ENCODE results near the gene GP1BB. TPM values are rescaled to one million over a fixed set of nuclear protein-coding genes. Genes with fewer than 3 reads are reported as not detected.

The GP1BB gene
- total RNA-seq, 2 experiments from 2014 or later, result not detected

GRCh38 chr22:19703869-19704268 lies 19.5 kb upstream of the GP1BB start:
- Mint-ChIP-seq H3K4me3 (no peak overlapping the region), H3K9me3 (no peaks in the 10 kb centered on the region), H3K36me3 (ENCODE audit: low read depth) (no peaks in the 10 kb centered on the region), H3K4me1 (ENCODE audit: low read depth) (no peaks in the 10 kb centered on the region), H3K27me3 (peaks cover 1% of the 10 kb centered on the region), H3K27ac (no peak overlapping the region)
- no peak for DNase-seq
- no peak for TF ChIP-seq CTCF (IDR thresholded peaks at IDR 0.05)
- ChIA-PET CTCF (interaction anchor here (0.9 kb wide), 1 partner anchor 24 kb away, joined by 3 read pairs; no protein-coding TSS in a partner anchor), POLR2A (no interaction called here)
- ATAC-seq, result no peak
- intact Hi-C loops (cut with micrococcal nuclease), result no loop called here

GRCh38 chr22:19704355-19705015 lies 18.9 kb upstream of the GP1BB start:
- H3K27me3 Mint-ChIP-seq, result peaks cover 1% of the 10 kb centered on the region
- no peak overlapping the region for H3K4me3 Mint-ChIP-seq
- no peak for ATAC-seq

DNA sequence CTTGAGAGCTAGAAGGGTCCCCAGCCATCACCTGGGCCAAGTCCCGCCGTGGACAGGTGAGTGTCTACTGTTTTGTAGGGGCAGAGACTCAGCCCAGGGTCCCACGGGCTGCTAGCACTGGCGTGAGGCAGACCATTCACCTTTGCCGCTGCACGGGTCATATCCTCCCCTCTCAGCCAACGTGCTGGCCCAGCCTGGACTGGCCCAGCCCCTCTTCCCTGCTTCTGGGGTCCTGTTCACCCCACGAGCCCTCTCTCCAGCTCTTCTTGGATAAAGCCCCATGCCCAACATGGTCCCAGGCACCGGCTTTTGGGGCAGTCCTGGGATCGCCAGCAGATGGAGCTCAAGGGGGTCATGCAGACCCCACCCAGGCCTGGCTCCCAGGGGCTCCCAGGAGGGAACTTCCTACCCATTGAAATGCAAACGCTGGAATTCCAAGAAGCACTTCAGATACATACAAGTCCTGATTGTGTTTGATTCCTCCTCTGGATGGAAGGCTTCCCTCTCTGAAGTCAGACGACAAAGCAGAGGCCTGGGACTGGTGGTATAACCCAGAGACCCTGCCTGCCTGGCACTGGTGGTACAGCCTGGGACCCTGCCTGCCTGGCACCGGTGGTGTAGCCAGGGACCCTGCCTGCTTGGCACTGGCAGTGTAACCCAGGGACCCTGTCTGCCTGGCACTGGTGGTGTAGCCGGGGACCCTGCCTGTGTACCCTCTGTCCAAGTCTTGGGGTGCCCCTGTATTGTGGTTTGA lies 18.0 kb upstream of the GP1BB start:
- Mint-ChIP-seq H3K36me3 (ENCODE audit: low read depth) (no peaks in the 10 kb centered on the region), H3K4me3 (no peak overlapping the region), H3K27ac (no peak overlapping the region), H3K4me1 (ENCODE audit: low read depth) (no peaks in the 10 kb centered on the region), H3K27me3 (peaks cover 1% of the 10 kb centered on the region), H3K9me3 (no peaks in the 10 kb centered on the region)
- no peak for TF ChIP-seq CTCF (IDR thresholded peaks at IDR 0.05)
- DNase-seq, result no peak
- intact Hi-C loops (cut with micrococcal nuclease), result no loop called here
- POLR2A ChIA-PET, result no interaction called here
- ATAC-seq, result no peak
- CTCF ChIA-PET, result no interaction called here

More at GRCh38 chr22:19704355-19705015, 18.9 kb upstream of the GP1BB start:
- ChIA-PET POLR2A (no interaction called here), CTCF (interaction anchor here (0.7 to 0.9 kb wide), 2 partner anchors 20 to 25 kb away, joined by 3 read pairs; no protein-coding TSS in a partner anchor)
- no peak for TF ChIP-seq CTCF (IDR thresholded peaks at IDR 0.05)
- Mint-ChIP-seq H3K4me1 (ENCODE audit: low read depth) (no peaks in the 10 kb centered on the region), H3K27ac (no peak overlapping the region), H3K9me3 (no peaks in the 10 kb centered on the region), H3K36me3 (ENCODE audit: low read depth) (no peaks in the 10 kb centered on the region)
- no peak for DNase-seq
- intact Hi-C loops (cut with micrococcal nuclease), result no loop called here

- Mint-ChIP-seq H3K27me3 (no peaks in the 10 kb centered on the region), H3K9me3 (no peaks in the 10 kb centered on the region), H3K27ac (no peak overlapping the region), H3K4me1 (ENCODE audit: low read depth) (no peaks in the 10 kb centered on the region), H3K36me3 (ENCODE audit: low read depth) (no peaks in the 10 kb centered on the region), H3K4me3 (no peak overlapping the region)
- no peak for ATAC-seq
- ChIA-PET CTCF (no interaction called here), POLR2A (no interaction called here)
- no peak for DNase-seq
- no peak for TF ChIP-seq CTCF (IDR thresholded peaks at IDR 0.05)
- intact Hi-C loops (cut with micrococcal nuclease), result no loop called here
These were observed 16.6 kb upstream of the GP1BB start for GRCh38 chr22:19706661-19707151.
